Effector memory CD4-positive, alpha-beta T cell (primary cell): Measurements from ENCODE around the gene KLK14.

Experiments used
- DNase-seq, 3 donors: peaks; one replicate each; pipeline ENCODE4 v3.0.0-alpha.2; 2020
- H3K27ac ChIP-seq: 2 replicates; pipeline ENCODE4 v1.7.0; 2013; ENCODE audit warnings: mild to moderate bottlenecking, low read length, moderate library complexity; ENCODE audit not compliant: insufficient read depth, poor library complexity, severe bottlenecking
- H3K27me3 ChIP-seq: replicated peaks from 2 replicates; pipeline ENCODE4 v1.7.0; 2013; ENCODE audit warnings: mild to moderate bottlenecking, low read length; ENCODE audit not compliant: insufficient read depth, control insufficient read depth, poor library complexity, severe bottlenecking
- H3K36me3 ChIP-seq: 2 replicates; pipeline ENCODE4 v1.7.0; 2013; ENCODE audit warnings: mild to moderate bottlenecking, low read length, moderate library complexity; ENCODE audit not compliant: control insufficient read depth, insufficient read depth
- H3K4me1 ChIP-seq: 2 replicates; pipeline ENCODE4 v1.7.0; 2013; ENCODE audit warnings: low read length, mild to moderate bottlenecking; ENCODE audit not compliant: control insufficient read depth, insufficient read depth, poor library complexity, severe bottlenecking
- H3K4me3 ChIP-seq: 2 replicates; pipeline ENCODE4 v1.7.0; 2013; ENCODE audit warnings: low read length, low read depth, mild to moderate bottlenecking; ENCODE audit not compliant: insufficient read depth, poor library complexity, severe bottlenecking
- H3K9me3 ChIP-seq: 2 replicates; pipeline ENCODE4 v1.7.0; 2013; ENCODE audit warnings: mild to moderate bottlenecking, low read length, moderate library complexity; ENCODE audit not compliant: control insufficient read depth

The KLK14 gene

GRCh38 chr19:51123802-51124201 is 41.1 kb upstream of the KLK14 start:
- no peaks in the 10 kb centered on the region for H3K36me3 ChIP-seq
- peak overlapping the region; percentile 15 for H3K27ac ChIP-seq
- no peaks in the 10 kb centered on the region for H3K9me3 ChIP-seq
- DNase-seq = no peak
- H3K4me1 ChIP-seq = peaks cover 50% of the 10 kb centered on the region
- no peak overlapping the region for H3K4me3 ChIP-seq
- H3K27me3 ChIP-seq = no peaks in the 10 kb centered on the region

GRCh38 chr19:51123381-51123800 is 40.7 kb upstream of the KLK14 start:
- H3K4me3 ChIP-seq = peak overlapping the region; percentile 10

GRCh38 chr19:51122112-51122981 is 39.7 kb upstream of the KLK14 start:
- peak overlapping the region; percentile 10 for H3K4me3 ChIP-seq
- H3K9me3 ChIP-seq = no peaks in the 10 kb centered on the region
- no peaks in the 10 kb centered on the region for H3K36me3 ChIP-seq
- no peak overlapping the region for H3K27ac ChIP-seq
- no peaks in the 10 kb centered on the region for H3K27me3 ChIP-seq
- no peak for DNase-seq
- H3K4me1 ChIP-seq = peaks cover 37% of the 10 kb centered on the region

More at GRCh38 chr19:51123381-51123800, 40.7 kb upstream of the KLK14 start:
- Histone ChIP-seq H3K27ac (peak overlapping the region; percentile 26), H3K4me1 (peaks cover 46% of the 10 kb centered on the region), H3K27me3 (no peaks in the 10 kb centered on the region), H3K36me3 (no peaks in the 10 kb centered on the region), H3K9me3 (no peaks in the 10 kb centered on the region)
- DNase-seq = peak in 1 of 3 donors; percentile 14

GRCh38 chr19:51121257-51121656 is 38.6 kb upstream of the KLK14 start:
- H3K27ac ChIP-seq = no peak overlapping the region
- no peak overlapping the region for H3K4me3 ChIP-seq
- no peaks in the 10 kb centered on the region for H3K36me3 ChIP-seq
- no peaks in the 10 kb centered on the region for H3K27me3 ChIP-seq
- H3K9me3 ChIP-seq = no peaks in the 10 kb centered on the region
- DNase-seq = no peak
- peaks cover 32% of the 10 kb centered on the region for H3K4me1 ChIP-seq

- Histone ChIP-seq H3K9me3 (no peaks in the 10 kb centered on the region), H3K4me1 (peaks cover 26% of the 10 kb centered on the region), H3K27ac (no peak overlapping the region), H3K27me3 (no peaks in the 10 kb centered on the region), H3K4me3 (no peak overlapping the region), H3K36me3 (no peaks in the 10 kb centered on the region)
- no peak for DNase-seq
These were observed 37.5 kb upstream of the KLK14 start for GRCh38 chr19:51120160-51120559.

- DNase-seq = no peak
- Histone ChIP-seq H3K36me3 (no peaks in the 10 kb centered on the region), H3K4me3 (no peak overlapping the region), H3K27me3 (no peaks in the 10 kb centered on the region), H3K4me1 (peaks cover 20% of the 10 kb centered on the region), H3K27ac (no peak overlapping the region), H3K9me3 (no peaks in the 10 kb centered on the region)
These were observed 36.9 kb upstream of the KLK14 start for GRCh38 chr19:51119611-51120010.

- Histone ChIP-seq H3K27me3 (no peaks in the 10 kb centered on the region), H3K4me3 (no peak overlapping the region), H3K4me1 (peaks cover 15% of the 10 kb centered on the region), H3K36me3 (no peaks in the 10 kb centered on the region), H3K27ac (no peak overlapping the region), H3K9me3 (no peaks in the 10 kb centered on the region)
- no peak for DNase-seq
These were observed 36.4 kb upstream of the KLK14 start for GRCh38 chr19:51119101-51119500.

GRCh38 chr19:51116736-51117286 is 34.1 kb upstream of the KLK14 start:
- Histone ChIP-seq H3K9me3 (no peaks in the 10 kb centered on the region), H3K4me1 (no peaks in the 10 kb centered on the region), H3K36me3 (no peaks in the 10 kb centered on the region), H3K27ac (no peak overlapping the region), H3K4me3 (no peak overlapping the region), H3K27me3 (no peaks in the 10 kb centered on the region)
- DNase-seq = no peak

- Histone ChIP-seq H3K27ac (no peak overlapping the region), H3K4me3 (no peak overlapping the region), H3K36me3 (no peaks in the 10 kb centered on the region), H3K4me1 (no peaks in the 10 kb centered on the region), H3K9me3 (no peaks in the 10 kb centered on the region), H3K27me3 (no peaks in the 10 kb centered on the region)
- DNase-seq = no peak
These were observed 31.5 kb upstream of the KLK14 start for GRCh38 chr19:51114087-51114729.

- peaks cover 19% of the 10 kb centered on the region for H3K4me1 ChIP-seq
- H3K36me3 ChIP-seq = no peaks in the 10 kb centered on the region
- H3K9me3 ChIP-seq = no peaks in the 10 kb centered on the region
- no peak overlapping the region for H3K27ac ChIP-seq
- no peak overlapping the region for H3K4me3 ChIP-seq
- DNase-seq = no peak
- no peaks in the 10 kb centered on the region for H3K27me3 ChIP-seq
These were observed 28.9 kb upstream of the KLK14 start for GRCh38 chr19:51111606-51112005.
